Measurements from ENCODE around the gene FAM174B. TPM values are rescaled to one million over a fixed set of nuclear protein-coding genes. Genes with fewer than 3 reads are reported as not detected.

FAM174B gene
- total RNA-seq, 1 donor from 2014 or later = 33.2 TPM

GRCh38 chr15:92595506-92596381, 59.8 kb downstream of the FAM174B start:
- Mint-ChIP-seq H3K36me3 (peaks cover 4% of the 10 kb centered on the region), H3K4me3 (peak overlapping the region; percentile 7), H3K9me3 (no peaks in the 10 kb centered on the region), H3K4me1 (ENCODE audit: unreplicated experiment) (peaks cover 25% of the 10 kb centered on the region), H3K27me3 (peaks cover 4% of the 10 kb centered on the region), H3K27ac (no peak overlapping the region)
- TF ChIP-seq CTCF (conservative IDR thresholded peaks at IDR 0.05) = no peak
- no peak for DNase-seq (ENCODE audit: extremely low spot score, unreplicated experiment)

- no peak for TF ChIP-seq CTCF (conservative IDR thresholded peaks at IDR 0.05)
- Mint-ChIP-seq H3K9me3 (no peaks in the 10 kb centered on the region), H3K27ac (no peak overlapping the region), H3K36me3 (peaks cover 4% of the 10 kb centered on the region), H3K4me1 (ENCODE audit: unreplicated experiment) (peaks cover 23% of the 10 kb centered on the region), H3K4me3 (no peak overlapping the region), H3K27me3 (peaks cover 4% of the 10 kb centered on the region)
- DNase-seq (ENCODE audit: extremely low spot score, unreplicated experiment) = no peak
Measured at GRCh38 chr15:92591275-92591674, 64.3 kb downstream of the FAM174B start.

- no peak overlapping the region for H3K27ac Mint-ChIP-seq
- H3K36me3 Mint-ChIP-seq = no peaks in the 10 kb centered on the region
- peaks cover 21% of the 10 kb centered on the region for H3K4me1 Mint-ChIP-seq (ENCODE audit: unreplicated experiment)
- no peak for TF ChIP-seq CTCF (conservative IDR thresholded peaks at IDR 0.05)
- no peak overlapping the region for H3K4me3 Mint-ChIP-seq
- DNase-seq (ENCODE audit: extremely low spot score, unreplicated experiment) = no peak
- no peaks in the 10 kb centered on the region for H3K27me3 Mint-ChIP-seq
- H3K9me3 Mint-ChIP-seq = no peaks in the 10 kb centered on the region
Measured at GRCh38 chr15:92586966-92587365, 68.6 kb downstream of the FAM174B start.

- H3K36me3 Mint-ChIP-seq = no peaks in the 10 kb centered on the region
- peaks cover 19% of the 10 kb centered on the region for H3K4me1 Mint-ChIP-seq (ENCODE audit: unreplicated experiment)
- H3K27ac Mint-ChIP-seq = peak overlapping the region; percentile 46
- H3K4me3 Mint-ChIP-seq = peak overlapping the region; percentile 11
- no peaks in the 10 kb centered on the region for H3K9me3 Mint-ChIP-seq
- no peak for TF ChIP-seq CTCF (conservative IDR thresholded peaks at IDR 0.05)
- H3K27me3 Mint-ChIP-seq = no peaks in the 10 kb centered on the region
- no peak for DNase-seq (ENCODE audit: extremely low spot score, unreplicated experiment)
Measured at GRCh38 chr15:92586383-92586942, 69.1 kb downstream of the FAM174B start.

- Mint-ChIP-seq H3K4me1 (ENCODE audit: unreplicated experiment) (peaks cover 19% of the 10 kb centered on the region), H3K9me3 (no peaks in the 10 kb centered on the region), H3K4me3 (no peak overlapping the region), H3K36me3 (no peaks in the 10 kb centered on the region), H3K27me3 (no peaks in the 10 kb centered on the region), H3K27ac (no peak overlapping the region)
- TF ChIP-seq CTCF (conservative IDR thresholded peaks at IDR 0.05) = no peak
- no peak for DNase-seq (ENCODE audit: extremely low spot score, unreplicated experiment)
Measured at GRCh38 chr15:92584105-92584504, 71.5 kb downstream of the FAM174B start.

Data from type B pancreatic cell (in vitro differentiated cells).